HG02571 (cell line): Measurements from ENCODE around the gene PABPC1L2B.
"Not testable (repeated sequence)": the region's sequence is repeated elsewhere in the genome, so short reads cannot be mapped to it uniquely, and the experiment has no call there.

Source experiments
- ATAC-seq: cut with Tn5 transposase; IDR thresholded peaks from one replicate; pipeline ENCODE4 v1.9.1; 2021; ENCODE audit warnings: mild to moderate bottlenecking, moderate library complexity; ENCODE audit not compliant: unreplicated experiment

The PABPC1L2B gene

DNA sequence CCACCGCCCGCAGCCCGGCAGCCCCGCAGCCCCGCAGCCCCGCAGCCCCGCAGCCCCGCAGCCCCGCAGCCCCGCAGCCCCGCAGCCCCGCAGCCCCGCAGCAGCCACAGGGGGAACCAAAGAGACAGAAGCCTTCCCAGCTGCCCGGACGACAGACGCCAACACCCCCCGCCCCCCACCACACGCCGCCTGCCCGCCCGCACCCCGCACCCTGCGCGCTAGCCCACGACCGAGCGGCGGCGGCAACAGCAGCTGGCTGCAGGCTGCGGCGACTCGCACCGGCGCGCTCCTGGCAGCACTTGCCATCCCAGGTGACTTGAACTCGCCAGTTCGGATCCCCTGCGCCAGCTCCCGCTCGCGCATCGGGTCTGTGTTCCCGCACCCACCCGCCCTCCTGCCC lies at the start of gene PABPC1L2B:
Gene PABPC1L2B, plus strand, starts transcription at position 207 of the 400 bp plus-strand sequence. CDS start 704 bp downstream, outside the sequence.
- not testable (repeated sequence) for ATAC-seq

DNA sequence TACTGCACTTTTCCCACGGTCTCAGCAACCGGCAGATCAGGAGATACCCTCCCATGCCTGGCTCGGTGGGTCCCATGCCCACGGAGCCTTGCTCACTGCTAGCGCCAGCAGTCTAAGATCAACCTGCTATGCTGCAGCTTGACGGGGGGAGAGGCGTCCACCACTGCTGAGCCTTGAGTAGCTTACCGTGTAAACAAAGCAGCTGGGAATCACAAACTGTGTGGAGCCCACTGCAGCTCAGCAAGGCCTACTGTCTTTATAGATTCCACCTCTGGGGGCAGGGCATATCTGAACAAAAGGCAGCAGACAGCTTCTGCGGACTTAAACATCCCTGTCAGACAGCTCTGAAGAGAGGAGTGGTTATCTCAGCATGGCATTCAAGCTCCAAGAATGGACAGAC lies 42.8 kb upstream of the PABPC1L2B start:
- not testable (repeated sequence) for ATAC-seq

DNA sequence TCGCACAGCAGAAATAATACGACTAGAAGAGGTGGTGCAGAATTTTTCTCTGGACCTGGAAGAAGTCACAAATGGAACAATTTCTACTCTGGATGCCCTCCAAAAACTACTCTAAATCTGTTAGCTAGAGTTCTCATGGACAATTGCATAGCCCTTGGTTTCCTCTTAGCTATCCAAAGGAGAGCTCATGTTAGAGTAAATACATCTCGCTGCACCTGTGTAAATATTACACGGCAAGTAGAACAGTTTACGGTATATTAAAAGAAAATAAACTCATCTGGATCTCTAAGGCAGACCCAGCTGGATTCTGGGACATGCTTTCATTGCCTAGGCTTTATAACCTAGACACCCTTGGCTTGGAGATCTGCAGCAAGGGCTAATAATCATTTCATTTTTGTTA lies 30.9 kb upstream of the PABPC1L2B start:
- not testable (repeated sequence) for ATAC-seq

DNA sequence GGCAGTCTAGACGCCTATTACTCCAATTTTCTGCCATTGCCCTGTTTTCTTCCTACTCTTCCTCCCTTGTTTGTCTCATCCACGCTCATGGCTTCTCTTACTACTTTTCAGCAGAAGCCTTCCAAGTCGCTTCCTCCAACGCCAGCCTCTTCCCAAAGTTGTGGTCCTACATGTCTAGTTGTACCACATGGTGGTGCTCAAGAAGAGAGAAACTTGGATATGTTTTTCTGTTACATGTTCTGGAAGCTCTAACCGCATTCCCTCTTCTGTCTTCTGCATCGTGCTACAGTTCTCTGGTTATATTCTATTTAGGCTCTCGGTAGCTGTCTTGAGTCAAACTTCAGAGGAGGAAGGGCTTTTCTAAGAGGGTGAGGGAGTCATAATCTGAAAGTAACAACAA lies 27.9 kb upstream of the PABPC1L2B start:
- ATAC-seq, result not testable (repeated sequence)

DNA sequence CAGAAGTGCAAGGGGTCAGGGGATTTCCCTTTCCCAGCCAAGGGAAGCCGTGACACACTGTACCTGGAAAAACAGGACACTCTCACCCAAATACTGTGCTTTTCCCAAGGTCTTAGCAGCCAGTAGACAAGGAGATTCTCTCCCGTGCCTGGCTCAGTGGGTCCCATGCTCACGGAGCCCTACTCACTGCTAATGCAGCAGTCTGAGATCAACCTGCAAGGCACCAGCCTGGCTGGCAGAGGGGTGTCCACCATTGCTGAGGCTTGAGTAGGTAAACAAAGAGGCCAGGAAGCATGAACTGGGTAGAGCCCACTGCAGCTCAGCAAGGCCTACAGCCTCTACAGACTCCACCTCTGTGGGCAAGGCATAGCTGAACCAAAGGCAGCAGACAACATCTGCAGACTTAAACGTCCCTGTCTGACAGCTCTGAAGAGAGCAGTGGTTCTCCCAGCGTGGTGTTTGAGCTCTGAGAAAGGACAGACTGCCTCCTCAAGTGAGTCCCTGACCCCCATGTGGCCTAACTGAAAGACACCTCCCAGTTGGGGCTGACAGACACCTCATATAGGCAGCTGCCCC lies 21.8 kb upstream of the PABPC1L2B start:
- not testable (repeated sequence) for ATAC-seq

DNA sequence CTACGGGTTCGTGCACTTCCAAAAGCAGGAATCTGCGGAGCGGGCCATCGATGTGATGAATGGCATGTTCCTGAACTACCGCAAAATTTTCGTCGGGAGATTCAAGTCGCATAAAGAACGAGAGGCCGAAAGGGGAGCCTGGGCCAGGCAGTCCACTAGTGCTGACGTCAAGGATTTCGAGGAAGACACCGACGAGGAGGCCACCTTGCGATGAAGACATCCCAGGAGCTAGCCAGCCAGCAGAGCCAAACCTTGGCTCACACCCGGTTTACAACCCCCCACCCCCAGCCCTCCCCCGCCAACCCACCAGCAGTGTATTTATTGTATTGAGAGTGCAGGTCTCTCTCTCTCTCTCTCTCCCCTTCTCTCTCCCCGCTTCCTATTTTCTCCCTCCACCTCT lies 1.3 kb downstream of the PABPC1L2B start:
- not testable (repeated sequence) for ATAC-seq

DNA sequence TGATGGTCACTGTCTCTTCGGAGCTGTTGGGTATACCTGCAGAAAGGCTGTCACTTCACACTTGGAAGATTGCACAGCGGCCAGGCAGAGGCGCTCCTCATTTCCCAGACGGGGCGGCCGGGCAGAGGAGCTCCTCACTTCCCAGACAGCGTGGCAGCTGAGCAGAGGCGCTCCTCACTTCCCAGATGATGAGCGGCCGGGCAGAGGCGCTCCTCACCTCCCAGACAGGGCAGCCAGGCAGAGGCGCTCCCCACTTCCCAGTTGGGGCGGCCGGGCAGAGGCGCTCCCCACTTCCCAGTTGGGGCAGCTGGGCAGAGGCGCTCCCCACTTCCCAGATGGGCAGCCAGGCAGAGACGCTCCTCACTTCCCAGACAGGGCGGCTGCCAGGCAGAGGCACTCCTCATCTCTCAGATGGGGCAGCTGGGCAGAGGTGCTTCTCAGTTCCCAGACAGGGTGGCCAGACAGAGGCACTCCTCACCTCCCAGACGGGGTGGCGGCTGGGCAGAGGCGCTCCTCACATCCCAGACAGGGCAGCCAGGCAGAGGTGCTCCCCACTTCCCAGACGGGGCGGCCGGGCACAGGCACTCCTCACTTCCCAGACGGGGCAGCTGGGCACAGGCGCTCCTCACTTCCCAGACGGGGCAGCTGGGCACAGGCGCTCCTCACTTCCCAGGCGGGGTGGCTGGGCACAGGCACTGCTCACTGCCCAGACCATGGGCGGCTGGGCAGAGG lies 18.8 kb downstream of the PABPC1L2B start:
- ATAC-seq, result no peak

DNA sequence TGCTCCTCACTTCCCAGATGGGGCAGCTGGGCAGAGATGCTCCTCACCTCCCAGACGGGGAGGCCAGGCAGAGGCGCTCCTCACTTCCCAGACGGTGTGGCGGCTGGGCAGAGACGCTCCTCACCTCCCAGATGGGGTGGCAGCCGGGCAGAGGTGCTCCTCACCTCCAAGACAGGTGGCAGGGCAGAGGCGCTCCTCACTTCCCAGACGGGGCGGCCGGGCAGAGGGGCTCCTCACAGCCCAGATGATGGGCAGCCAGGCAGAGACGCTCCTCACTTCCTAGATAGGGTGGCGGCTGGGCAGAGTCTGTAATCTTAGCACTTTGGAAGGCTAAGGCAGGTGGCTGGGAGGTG lies 19.3 kb downstream of the PABPC1L2B start:
- not testable (repeated sequence) for ATAC-seq

DNA sequence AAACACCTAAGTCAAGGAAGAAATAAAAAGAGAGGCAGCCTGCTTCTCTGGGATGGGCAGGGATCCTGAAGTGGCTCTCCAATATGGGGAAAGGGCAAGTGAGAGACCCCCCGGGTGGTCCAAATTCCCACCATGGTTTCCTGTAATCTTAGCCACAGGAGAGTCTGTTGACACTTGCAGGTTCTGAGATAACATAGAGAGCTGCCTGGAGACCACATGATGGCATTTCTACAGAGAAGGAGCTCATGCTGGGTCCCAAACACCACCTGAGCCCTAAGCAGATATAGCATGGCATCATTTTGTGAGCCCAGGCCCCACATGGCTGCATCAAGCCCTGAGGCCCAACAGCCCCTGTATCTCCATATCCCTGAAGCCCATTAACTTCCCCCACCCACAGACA lies 26.1 kb downstream of the PABPC1L2B start:
- ATAC-seq, result no peak
